Testis (tissue), 3 donors: Measurements from ENCODE around the gene ANKRD1. TPM values are rescaled to one million over a fixed set of nuclear protein-coding genes. Genes with fewer than 3 reads are reported as not detected.

ENCODE experiments used
- DNase-seq: peaks from one replicate; pipeline ENCODE4 v3.0.0-alpha.2; 2019
- H3K27ac ChIP-seq, 2 donors: fragments of 200-600 bp; sonication (generic); one replicate each; pipeline ENCODE4 v1.5.1; 2019
- H3K27me3 ChIP-seq: fragments of 200-600 bp; sonication (generic); one replicate; pipeline ENCODE4 v1.5.1; 2019
- H3K36me3 ChIP-seq: fragments of 200-600 bp; sonication (generic); one replicate; pipeline ENCODE4 v1.5.1; 2017; ENCODE audit warnings: low read depth; ENCODE audit errors: missing control alignments
- H3K4me1 ChIP-seq: fragments of 200-600 bp; sonication (generic); one replicate; pipeline ENCODE4 v1.5.1; 2019
- H3K4me3 ChIP-seq, 2 donors: fragments of 200-600 bp; sonication (generic); one replicate each; pipeline ENCODE4 v1.5.1; 2017 to 2019
- H3K9me3 ChIP-seq: fragments of 200-600 bp; sonication (generic); one replicate; pipeline ENCODE4 v1.5.1; 2017
- POLR2A ChIP-seq: fragments of 450-650 bp; IDR thresholded peaks from one replicate; pipeline ENCODE4 v1.6.1; 2017; ENCODE audit warnings: antibody characterized with exemption, mild to moderate bottlenecking, moderate library complexity
- WGBS, 2 donors: methylation state at CpG; one replicate each; pipeline ENCODE4 v1.1.5; 2018; 5-methylcytosine and 5-hydroxymethylcytosine counted together
- intact Hi-C: fragments of 100-400 bp; cut with DNase I; formaldehyde crosslinking; loops from one replicate; pipeline ENCODE4 v1.15.1; 2023; ENCODE audit warnings: low total_unique reads
- polyA plus RNA-seq: library from polyadenylated mRNA; stranded (reverse); fragments of 350-450 nt; fragmentation: Illumina TruSeq; extraction: RNeasy Lipid Tissue Mini Kit (QIAGEN cat#74804); gene quantifications from one replicate; pipeline ENCODE4 v1.2.3, GENCODE V29; 2014; ENCODE audit warnings: low read depth, low replicate concordance; ENCODE audit not compliant: insufficient read depth
- total RNA-seq, 2 donors: library from RNA; depleted of rRNA; stranded (reverse); fragments of >200 nt; gene quantifications; one replicate each; pipeline ENCODE4 v1.2.3, GENCODE V29; 2016
- TF ChIP-seq, protein P1 (sequence below), 3 experiments: fragments of 450-650 bp in 2 of 3; fragments of 200-600 bp in 1 of 3; sonication (generic) in 1 of 3; IDR thresholded peaks; one replicate each; pipeline ENCODE4 v1.5.1; 2016 to 2019; ENCODE audit warnings: antibody characterized with exemption in 3 of 3, mild to moderate bottlenecking in 2 of 3, moderate library complexity in 1 of 3

The ANKRD1 gene
- total and polyA plus RNA-seq, 3 donors from 2014 or later, result 0.19 to 2.1 TPM; not detected in 1

DNA sequence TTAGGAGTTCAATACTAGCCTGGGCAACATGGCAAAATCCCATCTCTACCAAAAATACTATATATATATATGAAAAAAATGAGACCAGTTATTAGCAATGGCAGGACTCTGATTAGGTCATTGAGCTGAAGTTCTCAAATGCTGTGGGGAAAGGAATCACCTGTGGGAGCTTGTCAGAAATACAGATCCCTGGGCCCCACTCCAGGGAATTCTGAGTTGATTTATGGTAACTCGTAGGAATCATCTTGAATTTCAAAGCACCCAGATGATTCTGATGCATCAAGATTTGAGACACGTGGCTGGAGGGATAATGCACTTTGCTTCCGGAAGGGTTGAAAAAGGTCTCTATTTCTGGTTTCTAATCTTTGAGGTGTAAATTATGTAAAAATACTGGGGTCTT, 1.0 kb upstream of the ANKRD1 start:
- no peak for DNase-seq
- Histone ChIP-seq H3K27me3 (no peaks in the 10 kb centered on the region), H3K9me3 (no peaks in the 10 kb centered on the region), H3K4me3 (no peak overlapping the region), H3K36me3 (no peaks in the 10 kb centered on the region), H3K4me1 (peaks cover 5% of the 10 kb centered on the region), H3K27ac (no peak overlapping the region)
- no peak for TF ChIP-seq POLR2A
- TF ChIP-seq, protein P1, sequence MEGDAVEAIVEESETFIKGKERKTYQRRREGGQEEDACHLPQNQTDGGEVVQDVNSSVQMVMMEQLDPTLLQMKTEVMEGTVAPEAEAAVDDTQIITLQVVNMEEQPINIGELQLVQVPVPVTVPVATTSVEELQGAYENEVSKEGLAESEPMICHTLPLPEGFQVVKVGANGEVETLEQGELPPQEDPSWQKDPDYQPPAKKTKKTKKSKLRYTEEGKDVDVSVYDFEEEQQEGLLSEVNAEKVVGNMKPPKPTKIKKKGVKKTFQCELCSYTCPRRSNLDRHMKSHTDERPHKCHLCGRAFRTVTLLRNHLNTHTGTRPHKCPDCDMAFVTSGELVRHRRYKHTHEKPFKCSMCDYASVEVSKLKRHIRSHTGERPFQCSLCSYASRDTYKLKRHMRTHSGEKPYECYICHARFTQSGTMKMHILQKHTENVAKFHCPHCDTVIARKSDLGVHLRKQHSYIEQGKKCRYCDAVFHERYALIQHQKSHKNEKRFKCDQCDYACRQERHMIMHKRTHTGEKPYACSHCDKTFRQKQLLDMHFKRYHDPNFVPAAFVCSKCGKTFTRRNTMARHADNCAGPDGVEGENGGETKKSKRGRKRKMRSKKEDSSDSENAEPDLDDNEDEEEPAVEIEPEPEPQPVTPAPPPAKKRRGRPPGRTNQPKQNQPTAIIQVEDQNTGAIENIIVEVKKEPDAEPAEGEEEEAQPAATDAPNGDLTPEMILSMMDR (IDR thresholded peaks at IDR 0.05), result no peak
- intact Hi-C loops, result no loop called here
- 83 to 86% methylated on average over 3 of the region's 3 CpGs for WGBS, 2 donors

DNA sequence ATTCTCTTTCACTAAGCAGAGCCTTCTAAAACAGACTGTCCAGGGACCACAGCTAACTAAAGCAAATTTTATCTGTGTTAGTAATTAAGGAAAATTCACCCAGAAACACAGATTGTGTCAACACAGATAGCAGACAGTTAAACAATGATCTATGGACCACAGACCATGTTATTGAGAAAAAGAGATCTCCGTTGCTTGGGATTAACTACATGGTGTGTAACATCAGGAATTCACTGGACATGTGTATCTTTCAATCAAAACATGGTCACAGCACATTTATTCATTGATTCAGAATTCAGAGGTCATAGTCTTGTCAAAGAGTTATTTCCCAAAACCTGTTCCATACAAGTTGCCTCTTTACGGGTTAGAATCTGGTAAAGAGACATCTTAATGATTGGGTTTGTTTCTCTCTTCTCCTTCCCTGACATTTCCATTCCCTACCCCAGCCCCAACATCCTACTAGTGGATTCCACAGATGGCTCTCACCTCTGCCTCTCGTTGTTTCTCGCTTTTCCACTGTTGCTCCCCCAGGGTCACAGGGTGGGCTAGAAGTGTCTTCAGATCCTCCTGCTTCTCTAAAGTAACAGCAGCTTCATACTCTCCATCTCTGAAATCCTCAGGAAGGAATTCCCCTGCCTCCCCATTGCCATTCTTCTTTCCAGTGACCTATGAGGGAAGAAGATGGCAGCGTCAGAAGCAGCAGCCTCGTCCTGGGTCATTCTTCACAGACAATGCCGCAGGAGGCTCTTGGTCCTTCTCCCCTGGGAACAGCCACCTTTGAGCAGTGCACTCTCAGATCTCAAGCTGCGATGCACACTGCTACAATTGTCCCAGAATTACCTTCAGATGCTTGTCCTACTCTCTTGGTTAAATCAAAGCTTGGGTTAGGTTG, 958 bp downstream of the ANKRD1 start:
- 73 to 79% methylated on average over 8 of the region's 8 CpGs for WGBS, 2 donors
- no peaks in the 10 kb centered on the region for H3K36me3 ChIP-seq

DNA sequence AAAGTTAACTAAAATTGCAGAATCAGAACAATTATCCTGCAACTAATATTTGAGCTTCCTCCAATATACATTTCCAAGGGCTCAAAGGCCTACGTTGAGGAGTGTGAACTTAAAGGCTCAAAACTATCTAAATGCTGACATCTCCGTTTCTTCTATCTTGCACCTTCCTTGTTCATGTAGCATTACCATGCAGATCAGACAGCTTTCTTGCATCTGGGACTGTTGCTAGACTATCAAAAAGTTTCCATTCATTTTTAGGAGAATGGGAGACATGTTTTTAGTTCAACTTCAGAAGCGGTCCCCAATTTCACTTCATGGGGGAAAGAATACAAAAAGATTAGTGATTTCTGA, 2.9 kb downstream of the ANKRD1 start:
- H3K27me3 ChIP-seq, result no peaks in the 10 kb centered on the region
- H3K9me3 ChIP-seq, result no peaks in the 10 kb centered on the region
- 77 to 82% methylated on average over 3 of the region's 3 CpGs for WGBS, 2 donors
- H3K36me3 ChIP-seq, result no peaks in the 10 kb centered on the region
- intact Hi-C loops, result no loop called here
- H3K4me3 ChIP-seq, result no peak overlapping the region
- DNase-seq, result no peak
- no peak overlapping the region for H3K27ac ChIP-seq
- TF ChIP-seq POLR2A, result no peak
- TF ChIP-seq, protein P1 (IDR thresholded peaks at IDR 0.05), result no peak
- no peaks in the 10 kb centered on the region for H3K4me1 ChIP-seq

More for the DNA sequence above, 958 bp downstream of the ANKRD1 start:
- DNase-seq, result no peak
- H3K4me3 ChIP-seq, result no peak overlapping the region
- intact Hi-C loops, result no loop called here
- no peaks in the 10 kb centered on the region for H3K27me3 ChIP-seq
- TF ChIP-seq POLR2A, result no peak
- peaks cover 5% of the 10 kb centered on the region for H3K4me1 ChIP-seq
- no peaks in the 10 kb centered on the region for H3K9me3 ChIP-seq
- H3K27ac ChIP-seq, result no peak overlapping the region

DNA sequence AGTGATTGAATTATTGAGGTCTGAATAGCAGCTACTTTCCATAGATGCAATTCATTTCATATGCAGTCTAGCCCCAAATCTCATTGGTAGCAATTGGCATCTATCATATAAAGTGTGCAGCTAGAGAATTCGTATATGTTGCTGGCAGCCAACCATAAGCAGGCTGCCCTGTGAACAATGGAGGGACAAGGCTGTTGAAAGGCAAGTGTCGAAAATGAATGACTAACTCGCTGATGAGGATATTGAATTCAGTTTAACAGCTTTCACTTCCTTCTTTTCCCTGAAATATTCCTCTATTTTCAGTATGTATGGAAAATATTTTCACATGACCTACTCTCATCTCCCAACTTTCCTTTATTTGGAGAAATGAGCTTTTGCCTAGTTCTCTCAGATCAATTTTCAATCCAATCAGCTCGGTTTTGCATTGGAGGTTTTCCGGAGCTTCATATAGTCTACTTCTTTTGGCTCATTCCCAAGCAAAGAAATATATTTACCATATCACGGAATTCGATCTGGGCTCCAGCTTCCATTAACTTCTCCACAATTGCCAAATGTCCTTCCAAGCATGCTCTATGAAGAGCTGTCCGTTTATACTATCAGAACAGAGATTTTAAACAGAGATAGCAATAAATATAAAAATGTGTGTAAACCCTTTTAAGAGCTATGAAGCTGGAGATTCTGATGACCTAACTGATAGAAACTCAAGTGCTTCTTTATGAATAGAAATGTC, 3.5 kb downstream of the ANKRD1 start:
- no peak for DNase-seq
- H3K4me3 ChIP-seq, result no peak overlapping the region
- H3K4me1 ChIP-seq, result no peaks in the 10 kb centered on the region
- no peaks in the 10 kb centered on the region for H3K27me3 ChIP-seq
- WGBS, 2 donors, result 69 to 74% methylated on average over 8 of the region's 8 CpGs
- H3K9me3 ChIP-seq, result no peaks in the 10 kb centered on the region
- no peaks in the 10 kb centered on the region for H3K36me3 ChIP-seq
- intact Hi-C loops, result no loop called here
- no peak overlapping the region for H3K27ac ChIP-seq
- TF ChIP-seq, protein P1 (IDR thresholded peaks at IDR 0.05), result no peak
- no peak for TF ChIP-seq POLR2A

DNA sequence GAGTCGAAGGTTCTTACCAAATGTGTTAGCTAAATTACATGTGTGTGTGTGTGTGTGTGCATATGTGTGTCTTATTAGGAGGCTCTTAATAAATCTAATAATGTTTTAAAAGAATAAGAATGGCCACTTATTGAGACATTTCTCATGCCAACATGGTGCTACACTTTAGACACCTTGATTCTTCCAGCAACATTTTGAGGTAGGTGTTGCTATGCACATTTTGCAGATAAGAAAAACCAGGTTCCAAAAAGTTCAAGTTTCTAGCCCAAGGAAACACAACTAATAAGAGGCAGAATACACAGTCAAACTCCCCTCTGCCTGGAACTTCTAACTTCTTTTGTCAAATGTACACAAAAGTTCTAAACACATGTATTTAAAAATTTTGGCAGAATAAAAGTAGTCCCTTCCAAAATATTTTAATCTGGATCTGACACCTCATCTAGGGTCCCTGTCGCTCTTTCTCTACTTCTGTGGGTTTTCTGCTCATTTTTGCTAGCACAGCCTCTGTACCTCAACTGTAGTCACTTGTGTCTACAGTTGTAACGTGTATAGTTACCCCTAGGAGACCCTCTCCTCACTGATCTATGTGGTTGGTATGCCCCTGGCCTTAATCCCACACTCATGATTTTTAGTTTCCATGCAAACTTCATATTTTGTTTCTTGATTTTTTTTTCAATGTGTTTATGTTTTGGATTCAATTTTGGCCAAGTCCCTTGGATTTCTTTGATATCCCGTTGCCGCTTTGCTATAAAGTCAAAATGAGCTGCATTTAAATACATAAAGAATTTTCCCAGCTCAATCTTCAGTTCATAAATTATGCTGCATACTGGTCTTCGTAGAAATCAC, 4.3 kb downstream of the ANKRD1 start:
- no peak overlapping the region for H3K27ac ChIP-seq
- H3K36me3 ChIP-seq, result no peaks in the 10 kb centered on the region
- H3K27me3 ChIP-seq, result no peaks in the 10 kb centered on the region
- no peaks in the 10 kb centered on the region for H3K4me1 ChIP-seq
- DNase-seq, result no peak
- TF ChIP-seq, protein P1 (IDR thresholded peaks at IDR 0.05), result no peak
- TF ChIP-seq POLR2A, result no peak
- no peaks in the 10 kb centered on the region for H3K9me3 ChIP-seq
- WGBS, 2 donors, result 70 to 75% methylated on average over 6 of the region's 6 CpGs
- intact Hi-C loops, result no loop called here
- no peak overlapping the region for H3K4me3 ChIP-seq
